ENCODE measurements around the gene COX4I1. TPM values are rescaled to one million over a fixed set of nuclear protein-coding genes. Genes with fewer than 3 reads are reported as not detected.

The COX4I1 gene
- total RNA-seq, 1 experiment from 2014 or later: 506 TPM

GRCh38 chr16:85853547-85854545 is 54.4 kb downstream of the COX4I1 start:
- Histone ChIP-seq H2BK120ac (ENCODE audit: low read depth, low read length, poor library complexity, severe bottlenecking) (no peak overlapping the region), H2BK5ac (ENCODE audit: insufficient read length, low read length) (no peak overlapping the region), H3K56ac (ENCODE audit: insufficient read length, low read depth, low read length) (no peak overlapping the region), H3K79me2 (ENCODE audit: insufficient read depth, low read length) (no peaks in the 10 kb centered on the region), H3K18ac (ENCODE audit: insufficient read length, low read depth, low read length) (no peak overlapping the region), H4K5ac (ENCODE audit: insufficient read length, low read depth, low read length) (no peak overlapping the region), H4K8ac (replicated peaks; ENCODE audit: insufficient read length, low read depth, low read length) (no peak overlapping the region), H3K23ac (ENCODE audit: insufficient read length, low read depth, low read length) (no peak overlapping the region), H4K91ac (ENCODE audit: insufficient read length, low read depth, low read length) (no peak overlapping the region), H3K14ac (ENCODE audit: insufficient read depth, low read length) (no peak overlapping the region), H4K20me1 (ENCODE audit: control insufficient read depth, insufficient read depth, insufficient read length) (no peaks in the 10 kb centered on the region), H2BK20ac (ENCODE audit: low read depth, low read length, poor library complexity, severe bottlenecking) (no peak overlapping the region), H3K9ac (ENCODE audit: extremely low read depth, insufficient read length, low read length) (no peak overlapping the region), H3K4me1 (ENCODE audit: insufficient read depth, low read length) (no peaks in the 10 kb centered on the region), H2BK15ac (ENCODE audit: low read depth, low read length) (no peak overlapping the region), H3K4ac (ENCODE audit: low read depth, low read length) (no peak overlapping the region), H2AK5ac (ENCODE audit: insufficient read length, low read length) (no peak overlapping the region), H3K27me3 (ENCODE audit: insufficient read depth, low read length) (no peaks in the 10 kb centered on the region), H3K79me1 (ENCODE audit: insufficient read depth, low read depth, low read length, poor library complexity, severe bottlenecking) (no peaks in the 10 kb centered on the region), H3K4me2 (ENCODE audit: insufficient read depth, insufficient read length, low read length) (no peak overlapping the region), H2AFZ (ENCODE audit: low read length) (no peak overlapping the region), H3T11ph (ENCODE audit: low read length) (no peak overlapping the region), H3K27ac (ENCODE audit: insufficient read length, low read depth, low read length) (no peak overlapping the region), H3K23me2 (ENCODE audit: insufficient read length, low read depth, low read length, poor library complexity, severe bottlenecking) (no peaks in the 10 kb centered on the region), H2BK12ac (ENCODE audit: insufficient read length, low read depth, low read length) (no peak overlapping the region), H3K9me3 (ENCODE audit: control insufficient read depth, low read depth, low read length) (no peaks in the 10 kb centered on the region)
- no peak for TF ChIP-seq CTCF (conservative IDR thresholded peaks at IDR 0.05)
- Mint-ChIP-seq H3K27me3 (ENCODE audit: low read depth) (peaks cover 22% of the 10 kb centered on the region), H3K9me3 (no peaks in the 10 kb centered on the region), H3K36me3 (ENCODE audit: insufficient read depth in 1 of 3, low read depth in 3 of 3) (no peaks in the 10 kb centered on the region; a peak in 1 of 7 replicates), H3K4me3 (no peak overlapping the region), H3K4me1 (peaks cover 8% of the 10 kb centered on the region in 2 experiments; a peak in 3 of 4 replicates), H3K27ac (no peak overlapping the region)
- no peak for DNase-seq
- no CpG with 5 or more reads among the region's 16 CpGs for WGBS (ENCODE audit: extremely low coverage, insufficient read length, low lambda C conversion rate)

All from H9 (cell line).